ENCODE measurements around the gene GJB2.

- TF ChIP-seq POLR2AphosphoS5 (IDR thresholded peaks at IDR 0.05; ENCODE audit: borderline replicate concordance, low read depth, low read length) (no peak), EZH2 (IDR thresholded peaks at IDR 0.05) (no peak)
Measured at GRCh38 chr13:20232556-20233277, 40.0 kb upstream of the GJB2 start.

Measured in SK-N-MC (cell line).